Vagina (tissue), 2 donors: ENCODE measurements around the gene MARCHF4.

Experiments
- POLR2A ChIP-seq, 2 donors: fragments of 450-650 bp; IDR thresholded peaks; one replicate each; pipeline ENCODE4 v1.6.1; 2017; ENCODE audit warnings: antibody characterized with exemption in 2 of 2, mild to moderate bottlenecking in 2 of 2, moderate library complexity in 2 of 2
- POLR2AphosphoS5 ChIP-seq, 2 donors: sonication (generic); formaldehyde crosslinking; IDR thresholded peaks; one replicate each; pipeline ENCODE4 v1.9.0; 2017; ENCODE audit warnings: antibody characterized with exemption in 2 of 2, mild to moderate bottlenecking in 2 of 2, low read depth in 1 of 2; ENCODE audit not compliant: insufficient read depth in 1 of 2
- TF ChIP-seq, protein P1 (sequence below), 3 experiments: fragments of 450-650 bp in 2 of 3; fragments of 200-600 bp in 1 of 3; sonication (generic) in 1 of 3; IDR thresholded peaks; one replicate each; pipeline ENCODE4 v1.5.1; 2017 to 2019; ENCODE audit warnings: antibody characterized with exemption in 3 of 3, mild to moderate bottlenecking in 2 of 3, moderate library complexity in 2 of 3

GRCh38 chr2:216340280-216340631, 32.0 kb downstream of the MARCHF4 start:
- TF ChIP-seq, protein P1, sequence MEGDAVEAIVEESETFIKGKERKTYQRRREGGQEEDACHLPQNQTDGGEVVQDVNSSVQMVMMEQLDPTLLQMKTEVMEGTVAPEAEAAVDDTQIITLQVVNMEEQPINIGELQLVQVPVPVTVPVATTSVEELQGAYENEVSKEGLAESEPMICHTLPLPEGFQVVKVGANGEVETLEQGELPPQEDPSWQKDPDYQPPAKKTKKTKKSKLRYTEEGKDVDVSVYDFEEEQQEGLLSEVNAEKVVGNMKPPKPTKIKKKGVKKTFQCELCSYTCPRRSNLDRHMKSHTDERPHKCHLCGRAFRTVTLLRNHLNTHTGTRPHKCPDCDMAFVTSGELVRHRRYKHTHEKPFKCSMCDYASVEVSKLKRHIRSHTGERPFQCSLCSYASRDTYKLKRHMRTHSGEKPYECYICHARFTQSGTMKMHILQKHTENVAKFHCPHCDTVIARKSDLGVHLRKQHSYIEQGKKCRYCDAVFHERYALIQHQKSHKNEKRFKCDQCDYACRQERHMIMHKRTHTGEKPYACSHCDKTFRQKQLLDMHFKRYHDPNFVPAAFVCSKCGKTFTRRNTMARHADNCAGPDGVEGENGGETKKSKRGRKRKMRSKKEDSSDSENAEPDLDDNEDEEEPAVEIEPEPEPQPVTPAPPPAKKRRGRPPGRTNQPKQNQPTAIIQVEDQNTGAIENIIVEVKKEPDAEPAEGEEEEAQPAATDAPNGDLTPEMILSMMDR (IDR thresholded peaks at IDR 0.05), result no peak
- TF ChIP-seq POLR2AphosphoS5 (IDR thresholded peaks at IDR 0.05; ENCODE audit: insufficient read depth in 1 of 2, low read depth in 1 of 2), result no peak
- no peak for TF ChIP-seq POLR2A (IDR thresholded peaks at IDR 0.05)
